ENCODE measurements around the gene FGF4.

- TF ChIP-seq CTCF (IDR thresholded peaks at IDR 0.05; ENCODE audit: insufficient read depth, low read length, poor library complexity, severe bottlenecking) (no peak), EZH2phosphoT487 (conservative IDR thresholded peaks at IDR 0.05; ENCODE audit: low read length) (no peak)
Observed at GRCh38 chr11:69734841-69735240, 40.3 kb downstream of the FGF4 start.

Measured in SU-DHL-6 (cell line).